HL-60/S4 (cell line): ENCODE data around the gene TRPV4.

Experiments
- in situ Hi-C: fragments of 300-500 bp; cut with MboI; formaldehyde crosslinking; loops from 2 replicates; pipeline ENCODE4 v1.14.3; 2022; ENCODE audit warnings: low sequenced_read_pairs

The TRPV4 gene

DNA sequence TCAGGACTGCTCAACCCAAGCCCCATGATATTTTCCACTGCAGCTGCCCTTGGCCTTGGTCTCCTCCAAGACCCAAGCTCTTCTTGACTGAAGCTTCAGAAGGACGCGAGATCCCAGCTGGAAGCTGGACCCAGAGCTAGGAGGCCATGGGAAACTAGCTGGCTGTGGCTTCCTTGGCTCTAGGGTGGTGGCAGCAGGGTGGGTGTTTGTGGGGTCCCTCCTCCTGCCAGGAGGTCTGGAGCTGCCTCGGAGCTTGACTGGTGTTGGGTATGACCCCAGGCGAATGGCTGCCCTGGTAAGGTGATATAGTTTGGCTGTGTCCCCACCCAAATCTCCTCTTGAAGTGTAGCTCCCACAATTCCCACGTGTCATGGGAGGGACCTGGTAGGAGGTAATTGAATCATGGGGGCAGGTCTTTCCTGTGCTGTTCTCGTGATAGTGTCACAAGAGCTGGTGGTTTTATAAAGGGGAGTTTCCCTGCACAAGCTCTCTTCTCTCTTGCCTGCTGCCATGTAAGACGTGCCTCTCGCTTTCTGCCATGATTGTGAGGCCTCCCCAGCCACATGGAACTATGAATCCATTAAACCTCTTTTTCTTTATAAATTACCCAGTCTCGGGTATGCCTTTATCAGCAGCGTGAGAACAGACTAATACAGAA is 51.4 kb downstream of the TRPV4 start:
- in situ Hi-C loops = no loop called here

DNA sequence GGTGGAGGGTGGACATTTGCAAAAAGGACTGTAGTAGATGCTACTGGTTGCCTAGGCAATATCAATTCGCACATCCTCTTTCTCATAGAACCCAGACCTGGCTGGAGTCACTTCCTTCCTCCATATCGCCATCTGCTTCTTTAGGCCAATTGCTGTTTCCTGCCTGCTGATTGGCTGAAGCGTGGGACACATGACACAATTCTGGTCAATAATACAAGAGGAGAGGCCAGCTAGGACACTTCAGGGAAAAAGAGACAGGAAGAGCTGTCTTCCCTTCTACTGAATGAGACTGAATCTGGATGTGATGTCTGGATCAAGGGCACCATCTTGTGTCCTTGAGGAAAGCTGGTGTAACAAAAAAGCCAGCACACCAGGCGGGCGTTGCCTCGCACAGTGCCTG is 53.8 kb downstream of the TRPV4 start:
- in situ Hi-C loops = loop anchor here (10.0 kb wide), 2 partner anchors 265 to 345 kb away; no protein-coding TSS in a partner anchor

DNA sequence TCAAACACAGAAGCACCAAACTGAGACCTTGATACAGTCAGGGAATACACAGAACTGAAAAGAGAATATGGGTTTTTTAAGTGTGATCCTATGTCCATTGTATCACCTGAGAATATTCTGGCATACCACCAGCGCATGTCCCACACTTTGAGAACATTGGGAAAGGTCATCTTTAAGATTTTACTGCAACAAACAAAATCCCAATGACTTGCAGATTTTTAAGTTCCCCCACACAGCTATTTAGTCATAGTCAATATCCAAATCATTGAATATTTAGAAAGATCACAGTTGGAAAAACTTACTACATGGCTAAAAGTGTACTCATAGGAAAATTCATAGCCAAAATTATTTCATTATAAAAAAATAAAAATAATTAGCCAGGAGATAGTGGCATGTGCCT is 54.5 kb downstream of the TRPV4 start:
- in situ Hi-C loops = loop anchor here (10.0 kb wide), 2 partner anchors 264 to 344 kb away; no protein-coding TSS in a partner anchor

DNA sequence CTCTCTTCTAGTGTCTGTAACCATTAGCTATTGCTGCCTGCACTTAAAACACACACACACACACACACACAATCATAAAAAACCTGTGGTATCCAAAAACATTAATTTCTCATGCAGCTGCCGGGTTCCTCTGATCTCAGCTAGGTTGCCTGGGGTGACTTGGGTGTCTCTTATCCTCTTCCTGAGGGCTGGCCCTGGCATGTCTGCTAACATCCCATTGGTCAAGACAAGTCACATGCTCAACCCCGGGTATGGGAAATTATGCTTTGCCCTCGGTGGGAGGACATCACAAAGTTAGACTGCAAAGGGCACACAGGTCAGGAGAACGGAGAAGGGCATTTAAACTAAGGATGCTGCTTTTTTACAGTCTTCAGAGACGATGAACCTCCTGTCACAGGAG is 55.7 kb downstream of the TRPV4 start:
- in situ Hi-C loops = loop anchor here (10.0 kb wide), 2 partner anchors 263 to 343 kb away; no protein-coding TSS in a partner anchor

DNA sequence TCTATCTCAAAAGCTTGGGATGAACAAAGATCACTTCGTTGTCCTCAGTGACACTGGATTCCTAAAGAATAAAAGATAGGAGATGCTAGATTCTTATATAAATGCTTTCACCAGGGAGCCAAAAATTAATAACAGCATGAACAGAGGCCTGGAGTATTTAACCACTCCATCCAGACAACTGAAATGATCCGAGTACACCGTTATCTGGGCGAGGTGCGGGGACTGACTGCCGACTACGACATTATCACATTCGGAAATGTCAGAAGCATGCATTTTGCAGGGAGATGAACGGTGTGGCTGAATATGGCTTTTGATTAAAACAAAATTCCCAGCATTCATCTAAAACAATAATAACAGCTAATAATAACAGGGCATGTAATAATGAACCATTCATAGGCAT is 56.6 kb downstream of the TRPV4 start:
- in situ Hi-C loops = loop anchor here (10.0 kb wide), 2 partner anchors 262 to 342 kb away; no protein-coding TSS in a partner anchor

- in situ Hi-C loops = loop anchor here (10.0 kb wide), 2 partner anchors 261 to 341 kb away; no protein-coding TSS in a partner anchor
Observed at GRCh38 chr12:109775172-109775881, 57.9 kb downstream of the TRPV4 start.

GRCh38 chr12:109773384-109774011 is 59.7 kb downstream of the TRPV4 start:
- in situ Hi-C loops = loop anchor here (10.0 kb wide), 2 partner anchors 259 to 339 kb away; no protein-coding TSS in a partner anchor

- in situ Hi-C loops = loop anchor here (10.0 kb wide), 2 partner anchors 258 to 338 kb away; no protein-coding TSS in a partner anchor
Observed at GRCh38 chr12:109772622-109773321, 60.4 kb downstream of the TRPV4 start.

DNA sequence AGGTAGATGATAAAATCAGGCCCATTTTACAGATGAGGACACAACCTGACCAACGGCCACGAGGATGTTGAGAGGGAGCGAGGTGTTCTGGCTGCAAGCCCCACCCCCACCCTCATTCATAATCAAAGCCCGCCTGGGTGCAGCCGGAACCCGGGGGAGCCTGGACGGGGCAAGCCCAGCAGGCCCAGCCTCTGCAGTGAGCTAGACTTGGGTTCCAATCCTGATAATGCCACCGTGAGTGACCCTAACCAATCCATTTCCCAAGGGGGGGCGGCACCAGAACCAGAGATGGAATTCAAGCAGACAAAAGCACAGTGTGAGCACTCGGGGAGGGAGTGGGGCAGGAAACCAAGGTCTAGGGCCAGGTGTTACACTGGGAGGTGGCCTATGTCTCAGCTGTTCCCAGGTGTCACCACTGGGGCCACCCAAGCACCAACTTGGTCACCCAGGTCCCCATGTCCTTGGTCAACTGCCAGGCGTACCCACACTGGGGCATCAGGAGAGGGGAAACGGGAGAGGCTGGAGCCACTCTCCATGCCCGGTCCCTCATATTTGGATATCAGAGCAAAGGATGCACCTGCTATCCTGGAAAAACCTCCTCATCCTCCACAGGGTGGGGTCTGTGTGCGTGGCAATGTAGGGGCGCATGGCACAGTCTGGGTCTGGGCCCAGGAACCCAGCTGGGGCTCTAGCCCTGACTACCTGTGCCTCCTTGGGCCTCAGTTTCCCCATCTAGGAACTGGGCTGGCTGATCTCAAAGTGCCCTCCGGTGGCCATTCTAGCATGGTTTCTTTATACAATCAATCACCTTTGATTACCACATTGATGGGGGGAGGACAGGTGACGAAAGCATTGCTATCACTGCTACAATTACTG is 61.2 kb downstream of the TRPV4 start:
- in situ Hi-C loops = loop anchor here (10.0 kb wide), 2 partner anchors 257 to 337 kb away; no protein-coding TSS in a partner anchor

- in situ Hi-C loops = loop anchor here (10.0 kb wide), 2 partner anchors 256 to 336 kb away; no protein-coding TSS in a partner anchor
Observed at GRCh38 chr12:109770861-109771670, 62.1 kb downstream of the TRPV4 start.

GRCh38 chr12:109770104-109770860 is 62.9 kb downstream of the TRPV4 start:
- in situ Hi-C loops = loop anchor here (10.0 kb wide), 2 partner anchors 255 to 335 kb away; no protein-coding TSS in a partner anchor

DNA sequence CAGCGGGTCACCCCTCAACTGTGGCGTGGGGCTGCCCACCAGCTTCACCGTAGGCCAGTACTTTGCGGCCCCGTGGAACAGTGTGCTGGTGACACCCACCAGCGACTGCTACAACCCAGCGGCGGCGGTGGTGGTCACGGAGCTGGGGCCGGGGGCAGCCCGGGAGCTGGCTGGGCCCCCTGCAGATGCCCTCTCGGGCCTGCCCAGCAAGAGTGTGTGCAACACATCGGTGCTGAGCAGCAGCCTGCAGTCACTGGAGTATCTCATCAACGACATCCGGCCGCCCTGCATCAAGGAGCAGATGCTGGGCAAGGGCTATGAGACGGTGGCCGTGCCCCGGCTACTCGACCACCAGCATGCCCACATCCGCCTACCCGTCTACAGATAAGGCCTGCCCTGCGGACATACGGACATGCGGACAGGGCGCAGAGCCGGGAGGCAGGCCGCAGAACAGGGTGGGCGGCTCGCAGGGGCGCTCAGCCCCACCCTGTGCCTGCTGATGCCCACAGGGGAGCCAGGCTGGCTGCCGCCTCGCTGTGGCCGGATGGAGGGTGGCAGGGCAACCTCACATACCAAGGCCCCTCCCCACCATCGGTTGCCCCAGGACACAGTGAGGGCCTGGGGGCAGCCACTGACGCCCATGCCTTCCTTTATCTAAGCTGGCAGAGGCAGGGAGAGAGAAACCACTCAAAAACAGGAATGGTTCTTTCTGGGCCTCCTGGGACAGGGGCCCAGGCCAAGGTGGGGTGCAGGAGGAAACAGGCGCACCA is 64.1 kb downstream of the TRPV4 start:
- in situ Hi-C loops = no loop called here

GRCh38 chr12:109767991-109768900 is 65.0 kb downstream of the TRPV4 start:
- in situ Hi-C loops = no loop called here

- in situ Hi-C loops = no loop called here
Observed at GRCh38 chr12:109767456-109767855, 65.7 kb downstream of the TRPV4 start.

DNA sequence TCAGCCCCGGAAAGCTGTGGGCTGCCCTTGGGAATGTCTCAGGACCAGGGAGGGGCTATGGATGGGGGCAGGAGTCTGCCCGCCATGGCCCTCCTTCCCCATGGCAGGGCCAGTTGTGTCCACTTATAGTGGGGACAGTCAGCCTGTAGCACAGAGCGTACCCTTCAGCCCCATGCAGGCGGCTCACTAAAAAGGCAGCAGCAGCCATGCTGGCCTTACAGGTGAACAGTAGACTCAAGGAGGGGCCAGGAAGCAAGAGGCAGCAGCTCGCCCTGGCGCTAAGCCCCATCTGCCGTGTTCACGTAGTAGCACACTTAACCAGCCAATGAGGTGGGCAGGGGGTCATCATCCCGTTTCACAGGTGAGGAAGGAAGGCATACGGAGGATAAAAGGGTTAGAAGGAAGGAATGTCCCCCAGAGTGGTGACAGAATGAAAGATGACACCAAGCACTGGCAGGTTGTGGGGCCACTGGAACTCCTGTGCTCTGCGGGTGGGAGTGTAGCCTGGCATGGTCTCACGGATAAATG is 66.9 kb downstream of the TRPV4 start:
- in situ Hi-C loops = no loop called here

GRCh38 chr12:109765446-109765810 is 67.8 kb downstream of the TRPV4 start:
- in situ Hi-C loops = no loop called here
